HepG2 (cell line): ENCODE data around the gene POLR2H. TPM values are rescaled to one million over a fixed set of nuclear protein-coding genes. Genes with fewer than 3 reads are reported as not detected.
A peak's percentile ranks its signal among the peaks of the same experiment; 100 is the strongest.

Experiments used
- ATAC-seq: fragments of 200-7000 bp; cut with Tn5 transposase; 3 replicates; pipeline ENCODE4 v1.9.1; 2020; ENCODE audit warnings: mild to moderate bottlenecking, moderate library complexity
- BruUV-seq: library from RNA; stranded (reverse); fragments of 400-500 nt; replicated peaks from 2 replicates; lab custom pipeline; 2021; lab: Mats Ljungman, UMichigan
- CTCF ChIA-PET: fragments of 300-600 bp; formaldehyde crosslinking; extraction: SDS; loops from one replicate; lab custom pipeline; 2021; ENCODE audit warnings: low total read pairs, inconsistent platforms, low intra/inter-chr PET ratio; lab: Yijun Ruan, JAX
- POLR2A ChIA-PET: fragments of 350-600 bp; sonication (Branson Sonifier 250); formaldehyde crosslinking; loops from one replicate; lab custom pipeline; 2020; ENCODE audit warnings: antibody characterized with exemption, inconsistent platforms; lab: Yijun Ruan, JAX
- DNase-seq: peaks from one replicate; pipeline ENCODE4 v3.0.0-alpha.2; 2015; ENCODE audit warnings: low spot score
- FAIRE-seq: peaks from 3 replicates; lab custom pipeline; 2011; peaks lifted over from hg19 to GRCh38; lab: Jason Lieb, UNC
- H2AFZ ChIP-seq: one replicate; pipeline ENCODE4 v1.6.1; 2011; ENCODE audit warnings: low read length, inconsistent platforms
- H3K27ac ChIP-seq: fragments of 300-600 bp; 3 replicates; pipeline ENCODE4 v1.8.0; 2011; ENCODE audit warnings: mixed run types, mild to moderate bottlenecking, mixed read lengths, low read length, inconsistent platforms; ENCODE audit not compliant: insufficient read depth; ENCODE audit errors: extremely low read length
- H3K27me3 ChIP-seq, 2 experiments: fragments of 200-600 bp in 1 of 2; 2 replicates in 1 of 2; 3 replicates in 1 of 2; pipeline versions ENCODE4 v1.6.0 to v1.8.0; 2011; ENCODE audit warnings: low read length in 2 of 2, mild to moderate bottlenecking in 2 of 2, moderate library complexity in 2 of 2, inconsistent platforms in 1 of 2; ENCODE audit not compliant: insufficient read depth in 2 of 2, control insufficient read depth in 1 of 2
- H3K36me3 ChIP-seq, 2 experiments: fragments of 200-600 bp in 1 of 2; replicated peaks in 1 of 2; 2 replicates in 1 of 2; 3 replicates in 1 of 2; pipeline versions ENCODE4 v1.5.1 to v1.8.0; 2011; ENCODE audit warnings: low read length in 2 of 2, inconsistent platforms in 1 of 2; ENCODE audit not compliant: insufficient read depth in 2 of 2, control insufficient read depth in 1 of 2
- H3K4me1 ChIP-seq: 2 replicates; pipeline ENCODE4 v1.5.1; 2012; ENCODE audit warnings: low read length, inconsistent platforms; ENCODE audit not compliant: insufficient read depth
- H3K4me2 ChIP-seq: 2 replicates; pipeline ENCODE4 v1.6.0; 2011; ENCODE audit warnings: low read depth, low read length, inconsistent platforms
- H3K4me3 ChIP-seq, 3 experiments: fragments of 200-600 bp in 1 of 3; sonication (generic), shearing (Covaris generic) in 1 of 3; replicated peaks in 1 of 3; 2 replicates each; pipeline ENCODE4 v1.5.1; 2011 to 2016; ENCODE audit warnings: low read length in 3 of 3, inconsistent platforms in 2 of 3, low read depth in 2 of 3, mild to moderate bottlenecking in 2 of 3, control low read depth in 1 of 3, mixed read lengths in 1 of 3; ENCODE audit not compliant: insufficient read depth in 1 of 3
- H3K79me2 ChIP-seq: one replicate; pipeline ENCODE4 v1.6.1; 2011; ENCODE audit warnings: low read length, inconsistent platforms; ENCODE audit not compliant: insufficient read depth
- H3K9ac ChIP-seq: 2 replicates; pipeline ENCODE4 v1.6.0; 2011; ENCODE audit warnings: mild to moderate bottlenecking, low read depth, low read length, inconsistent platforms; ENCODE audit not compliant: insufficient read depth
- H3K9me3 ChIP-seq: 2 replicates; pipeline ENCODE4 v1.5.1; 2012; ENCODE audit warnings: mild to moderate bottlenecking, low read length
- H4K20me1 ChIP-seq: 2 replicates; pipeline ENCODE4 v1.6.0; 2011; ENCODE audit warnings: inconsistent platforms, mild to moderate bottlenecking, low read length, moderate library complexity; ENCODE audit not compliant: insufficient read depth
- ZNF34 ChIP-seq: sonication (generic); formaldehyde crosslinking; IDR thresholded peaks from 2 replicates; pipeline ENCODE4 v1.4.0; 2020; ENCODE audit warnings: mild to moderate bottlenecking, missing genetic modification reagents, borderline replicate concordance
- ZNF460 ChIP-seq: sonication (generic); formaldehyde crosslinking; IDR thresholded peaks from 2 replicates; pipeline ENCODE4 v1.5.1; 2020; ENCODE audit warnings: missing genetic modification reagents, mild to moderate bottlenecking, borderline replicate concordance
- ZNF629 ChIP-seq: sonication (generic); formaldehyde crosslinking; conservative IDR thresholded peaks from 2 replicates; pipeline ENCODE4 v1.5.0; 2020; ENCODE audit warnings: missing genetic modification reagents
- ZNF768 ChIP-seq: sonication (generic); formaldehyde crosslinking; IDR thresholded peaks from 2 replicates; pipeline ENCODE4 v1.4.0; 2020; ENCODE audit warnings: missing genetic modification reagents
- WGBS: methylation state at CpG from one replicate; pipeline ENCODE4 v1.1.6; 2017; ENCODE audit warnings: low lambda C conversion rate; 5-methylcytosine and 5-hydroxymethylcytosine counted together
- in situ Hi-C: cut with HindIII; loops from 2 replicates; pipeline ENCODE4 v1.10.0; 2017; ENCODE audit warnings: low pct_unique_long_range_greater_than_20kb; ENCODE audit not compliant: extremely low pct_ligation_motif_present
- intact Hi-C: fragments of 100-400 bp; cut with micrococcal nuclease; formaldehyde crosslinking; loops from one replicate; pipeline ENCODE4 v1.10.0; 2022; ENCODE audit not compliant: unreplicated experiment
- polyA plus RNA-seq, 8 experiments: library from polyadenylated mRNA; depleted of rRNA in 3 of 8; stranded (reverse) in 7 of 8; unstranded in 1 of 8; fragments of >200 nt; fragmentation: Illumina TruSeq in 4 of 8; extraction: Trizol in 4 of 8; gene quantifications; 2 replicates each; pipeline versions ENCODE4 v1.2.1 to v1.2.3, GENCODE V29; 2011 to 2016; ENCODE audit warnings: low read depth in 4 of 8, missing spikeins in 1 of 8, mixed read lengths in 1 of 8; ENCODE audit not compliant: insufficient read depth in 1 of 8
- total RNA-seq, 5 experiments: library from RNA; depleted of rRNA; stranded (reverse); fragments of >200 nt; fragmentation: Illumina TruSeq; extraction: Trizol; gene quantifications; 2 replicates each; pipeline ENCODE4 v1.2.3, GENCODE V29; 2016; ENCODE audit warnings: low read depth in 1 of 5

The POLR2H gene
- total and polyA plus RNA-seq, 2 of the 13 experiments (the other 11 are each of a cell fraction or from before 2014, with no cell fraction given) = 118 to 194 TPM

DNA sequence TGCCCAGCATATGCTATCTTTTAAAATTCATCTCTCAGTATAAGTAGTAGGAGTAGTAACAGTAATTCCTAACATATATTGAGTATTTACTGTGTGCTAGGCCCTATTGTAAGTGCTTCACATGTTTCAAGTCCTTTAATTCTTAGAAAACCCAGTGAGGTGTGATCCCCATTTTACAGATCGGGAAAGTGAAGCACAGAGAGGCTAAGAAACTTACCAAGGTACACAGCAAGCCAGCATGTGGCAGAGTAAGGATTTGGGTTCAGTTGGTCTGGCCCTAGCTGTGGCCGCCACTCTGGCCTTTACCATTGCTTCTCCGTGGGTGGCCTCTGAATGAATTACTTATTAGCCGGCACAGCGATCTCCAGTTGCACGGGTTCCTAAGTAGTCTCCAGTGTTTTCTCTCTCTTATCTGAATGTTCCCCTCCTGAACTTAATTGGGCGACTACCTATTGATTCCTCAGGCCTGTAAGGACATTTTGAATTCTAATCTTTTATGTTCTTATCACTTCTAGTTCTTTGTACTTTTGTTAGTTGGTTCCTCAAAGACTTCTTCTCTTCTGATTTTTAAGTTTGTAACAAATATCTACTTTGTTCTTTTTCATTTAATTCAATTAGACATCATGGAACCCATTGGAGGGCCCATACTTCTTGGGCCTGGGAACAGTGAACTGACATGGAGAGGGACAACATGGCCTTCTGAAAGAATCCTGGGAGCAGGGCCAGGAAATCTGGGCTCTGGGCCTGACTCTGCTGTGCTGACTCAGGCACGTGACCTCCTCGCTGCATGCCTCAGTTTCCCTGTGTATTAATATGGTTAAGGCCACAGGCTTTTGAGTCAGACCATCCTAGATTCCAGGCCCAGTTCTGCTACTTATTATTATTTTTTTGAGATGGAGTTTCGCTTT lies 11.7 kb upstream of the POLR2H start:
- no peak overlapping the region for H3K27ac ChIP-seq
- H2AFZ ChIP-seq = no peak overlapping the region
- no peak for ATAC-seq
- CTCF ChIA-PET = no interaction called here
- H3K4me1 ChIP-seq = peaks cover 33% of the 10 kb centered on the region
- no peak for FAIRE-seq
- 90% methylated on average over 10 of the region's 10 CpGs for WGBS
- H3K9ac ChIP-seq = no peak overlapping the region
- no peak for TF ChIP-seq ZNF34
- peak; percentile 31; the same call in 1 of the 2 replicates for TF ChIP-seq ZNF629 (CRISPR knock-in tag)
- TF ChIP-seq, all 625 proteins: peak for 1
- no peaks in the 10 kb centered on the region for H3K79me2 ChIP-seq
- peaks cover 7 to 28% of the 10 kb centered on the region in 2 experiments; a peak in 4 of 5 replicates for H3K36me3 ChIP-seq
- POLR2A ChIA-PET = interaction anchor here (2.8 kb wide), 1 partner anchor 12 kb away, joined by 11 read pairs; the partner anchor contains the start of genes CLCN2 and POLR2H
- no TSS peak for BruUV-seq
- no peak overlapping the region for H3K4me3 ChIP-seq
- intact Hi-C loops = no loop called here
- H4K20me1 ChIP-seq = no peaks in the 10 kb centered on the region
- no peak for DNase-seq
- H3K27me3 ChIP-seq = no peaks in the 10 kb centered on the region
- in situ Hi-C loops = loop anchor here (5.0 kb wide), 1 partner anchor 192 kb away; no protein-coding TSS in a partner anchor
- no peaks in the 10 kb centered on the region for H3K9me3 ChIP-seq
- H3K4me2 ChIP-seq = no peak overlapping the region

- Histone ChIP-seq H3K4me3 (no peak overlapping the region), H3K27ac (no peak overlapping the region), H3K9ac (no peak overlapping the region), H3K4me1 (peaks cover 27% of the 10 kb centered on the region), H3K27me3 (no peaks in the 10 kb centered on the region), H3K79me2 (no peaks in the 10 kb centered on the region), H3K9me3 (no peaks in the 10 kb centered on the region), H3K36me3 (peaks cover 12 to 35% of the 10 kb centered on the region in 2 experiments; a peak in 4 of 5 replicates), H3K4me2 (no peak overlapping the region), H2AFZ (no peak overlapping the region), H4K20me1 (no peaks in the 10 kb centered on the region)
- BruUV-seq = no TSS peak
- peak; percentile 89 for TF ChIP-seq ZNF768
- TF ChIP-seq ZNF460 (CRISPR knock-in tag) = no peak
- WGBS = 93% methylated on average over 6 of the region's 6 CpGs
- in situ Hi-C loops = loop anchor here (5.0 kb wide), 1 partner anchor 192 kb away; no protein-coding TSS in a partner anchor
- no peak for FAIRE-seq
- ChIA-PET CTCF (no interaction called here), POLR2A (interaction anchor here (2.8 kb wide), 1 partner anchor 11 kb away, joined by 11 read pairs; the partner anchor contains the start of genes CLCN2 and POLR2H)
- ATAC-seq = no peak
- intact Hi-C loops = no loop called here
- no peak for DNase-seq
These were observed 10.9 kb upstream of the POLR2H start for GRCh38 chr3:184350618-184351017.
